OCI-LY3 (cell line): Measurements from ENCODE around the gene AHR.
"Not testable (repeated sequence)": the region's sequence is repeated elsewhere in the genome, so short reads cannot be mapped to it uniquely, and the experiment has no call there.

ENCODE experiments used
- H2AFZ ChIP-seq: fragments of 200-600, 300-600 bp; shearing (Covaris generic); 2 replicates; pipeline ENCODE4 v1.6.0; 2014; ENCODE audit warnings: antibody characterized with exemption, low read depth, low read length
- H3K27ac ChIP-seq: fragments of 200-600, 300-600 bp; sonication (generic); 2 replicates; pipeline ENCODE4 v1.5.1; 2014; ENCODE audit warnings: mild to moderate bottlenecking, low read length, moderate library complexity, mixed read lengths
- H3K27me3 ChIP-seq: fragments of 200-600, 300-600 bp; sonication (generic); 2 replicates; pipeline ENCODE4 v1.6.1; 2014; ENCODE audit warnings: low read depth, low read length, mixed read lengths
- H3K36me3 ChIP-seq: fragments of 200-600, 300-600 bp; sonication (generic); replicated peaks from 2 replicates; pipeline ENCODE3; 2014; ENCODE audit warnings: low read depth, low read length, mixed read lengths
- H3K4me1 ChIP-seq: fragments of 300-600, 200-600 bp; sonication (generic); 2 replicates; pipeline ENCODE4 v1.6.1; 2014; ENCODE audit warnings: low read length, mixed read lengths
- H3K4me2 ChIP-seq: fragments of 200-600, 300-600 bp; sonication (generic); 2 replicates; pipeline ENCODE4 v1.6.1; 2014; ENCODE audit warnings: low read length, mixed read lengths
- H3K4me3 ChIP-seq: fragments of 300-600, 200-600 bp; sonication (generic); 2 replicates; pipeline ENCODE4 v1.5.1; 2014; ENCODE audit warnings: antibody characterized with exemption, mild to moderate bottlenecking, low read length, moderate library complexity
- H3K79me2 ChIP-seq: fragments of 300-600, 200-600 bp; shearing (Covaris generic); 2 replicates; pipeline ENCODE4 v1.6.1; 2014; ENCODE audit warnings: mild to moderate bottlenecking, low read length, mixed read lengths
- H3K9ac ChIP-seq: fragments of 300-600, 200-600 bp; shearing (Covaris generic); 2 replicates; pipeline ENCODE4 v1.6.0; 2014; ENCODE audit warnings: mild to moderate bottlenecking, low read length, moderate library complexity
- H3K9me3 ChIP-seq: fragments of 200-600, 300-600 bp; shearing (Covaris generic); 2 replicates; pipeline ENCODE4 v1.6.1; 2014; ENCODE audit warnings: low read length, mixed read lengths; ENCODE audit not compliant: insufficient read depth
- H4K20me1 ChIP-seq: fragments of 200-600, 300-600 bp; sonication (generic); 2 replicates; pipeline ENCODE4 v1.6.1; 2016; ENCODE audit warnings: low read length, mixed read lengths; ENCODE audit not compliant: insufficient read depth
- EZH2phosphoT487 ChIP-seq: fragments of 200-600 bp; shearing (Covaris generic); IDR thresholded peaks from 2 replicates; pipeline ENCODE4 v1.6.1; 2018; ENCODE audit warnings: antibody characterized with exemption, mixed run types, low read depth
- TF ChIP-seq, protein P1 (sequence below): fragments of 200-600, 300-600 bp; sonication (generic); IDR thresholded peaks from 2 replicates; pipeline ENCODE4 v1.5.1; 2014; ENCODE audit warnings: antibody characterized with exemption, low read length, low read depth

The AHR gene

DNA sequence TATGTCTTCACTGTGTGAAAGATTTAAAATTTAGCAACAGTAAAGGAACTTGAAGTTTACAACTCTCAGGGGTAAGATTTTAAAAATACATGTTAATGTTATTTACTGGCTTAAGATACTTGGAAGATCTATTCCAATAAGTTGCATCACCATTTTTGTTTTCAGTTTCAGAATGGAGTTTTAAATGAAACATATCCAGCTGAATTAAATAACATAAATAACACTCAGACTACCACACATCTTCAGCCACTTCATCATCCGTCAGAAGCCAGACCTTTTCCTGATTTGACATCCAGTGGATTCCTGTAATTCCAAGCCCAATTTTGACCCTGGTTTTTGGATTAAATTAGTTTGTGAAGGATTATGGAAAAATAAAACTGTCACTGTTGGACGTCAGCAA, 44.3 kb downstream of the AHR start:
- peaks cover 5% of the 10 kb centered on the region; the same call in 1 of the 2 replicates for H3K4me1 ChIP-seq
- H2AFZ ChIP-seq = no peak overlapping the region
- no peak overlapping the region for H3K4me2 ChIP-seq

DNA sequence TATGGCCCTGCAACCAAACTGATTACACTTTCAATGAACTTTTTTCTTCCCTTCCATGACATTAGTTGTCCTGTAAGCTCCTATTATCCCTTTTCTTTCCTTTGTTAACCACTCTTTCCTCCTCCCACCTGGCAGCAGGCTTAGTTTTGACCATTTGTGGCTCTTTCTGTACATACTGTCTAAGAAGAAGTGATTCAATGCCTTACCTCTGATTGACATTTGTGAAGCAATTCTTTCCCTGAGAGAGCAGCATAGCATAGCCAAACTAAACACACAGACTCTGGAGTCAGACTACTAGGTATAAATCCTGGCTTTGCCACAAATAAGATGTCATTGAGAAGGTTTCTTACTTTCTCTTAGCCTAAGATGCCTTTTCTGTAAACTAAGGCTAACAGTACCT, 48.9 kb downstream of the AHR start:
- no peak for TF ChIP-seq EZH2phosphoT487
- TF ChIP-seq, protein P1, sequence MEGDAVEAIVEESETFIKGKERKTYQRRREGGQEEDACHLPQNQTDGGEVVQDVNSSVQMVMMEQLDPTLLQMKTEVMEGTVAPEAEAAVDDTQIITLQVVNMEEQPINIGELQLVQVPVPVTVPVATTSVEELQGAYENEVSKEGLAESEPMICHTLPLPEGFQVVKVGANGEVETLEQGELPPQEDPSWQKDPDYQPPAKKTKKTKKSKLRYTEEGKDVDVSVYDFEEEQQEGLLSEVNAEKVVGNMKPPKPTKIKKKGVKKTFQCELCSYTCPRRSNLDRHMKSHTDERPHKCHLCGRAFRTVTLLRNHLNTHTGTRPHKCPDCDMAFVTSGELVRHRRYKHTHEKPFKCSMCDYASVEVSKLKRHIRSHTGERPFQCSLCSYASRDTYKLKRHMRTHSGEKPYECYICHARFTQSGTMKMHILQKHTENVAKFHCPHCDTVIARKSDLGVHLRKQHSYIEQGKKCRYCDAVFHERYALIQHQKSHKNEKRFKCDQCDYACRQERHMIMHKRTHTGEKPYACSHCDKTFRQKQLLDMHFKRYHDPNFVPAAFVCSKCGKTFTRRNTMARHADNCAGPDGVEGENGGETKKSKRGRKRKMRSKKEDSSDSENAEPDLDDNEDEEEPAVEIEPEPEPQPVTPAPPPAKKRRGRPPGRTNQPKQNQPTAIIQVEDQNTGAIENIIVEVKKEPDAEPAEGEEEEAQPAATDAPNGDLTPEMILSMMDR = no peak
- Histone ChIP-seq H3K9me3 (peaks cover 10% of the 10 kb centered on the region; the same call in 1 of the 2 replicates), H3K27ac (no peak overlapping the region), H3K4me2 (no peak overlapping the region), H4K20me1 (peaks cover 46% of the 10 kb centered on the region), H3K36me3 (peaks cover 46% of the 10 kb centered on the region), H3K79me2 (peaks cover 79% of the 10 kb centered on the region), H3K9ac (no peak overlapping the region), H2AFZ (no peak overlapping the region), H3K27me3 (no peaks in the 10 kb centered on the region), H3K4me1 (0 out of 2 replicates have a peak, but pooled peaks cover 2% of the 10 kb centered on the region), H3K4me3 (no peak overlapping the region)

More for the DNA sequence above, 44.3 kb downstream of the AHR start:
- no peak overlapping the region for H3K9ac ChIP-seq
- peaks cover 92% of the 10 kb centered on the region for H3K79me2 ChIP-seq
- H3K9me3 ChIP-seq = peaks cover 6% of the 10 kb centered on the region; the same call in 1 of the 2 replicates
- no peaks in the 10 kb centered on the region for H3K27me3 ChIP-seq
- peaks cover 78% of the 10 kb centered on the region for H4K20me1 ChIP-seq
- H3K27ac ChIP-seq = no peak overlapping the region
- no peak overlapping the region for H3K4me3 ChIP-seq
- TF ChIP-seq, protein P1 = no peak
- TF ChIP-seq EZH2phosphoT487 = no peak
- peaks cover 55% of the 10 kb centered on the region for H3K36me3 ChIP-seq

DNA sequence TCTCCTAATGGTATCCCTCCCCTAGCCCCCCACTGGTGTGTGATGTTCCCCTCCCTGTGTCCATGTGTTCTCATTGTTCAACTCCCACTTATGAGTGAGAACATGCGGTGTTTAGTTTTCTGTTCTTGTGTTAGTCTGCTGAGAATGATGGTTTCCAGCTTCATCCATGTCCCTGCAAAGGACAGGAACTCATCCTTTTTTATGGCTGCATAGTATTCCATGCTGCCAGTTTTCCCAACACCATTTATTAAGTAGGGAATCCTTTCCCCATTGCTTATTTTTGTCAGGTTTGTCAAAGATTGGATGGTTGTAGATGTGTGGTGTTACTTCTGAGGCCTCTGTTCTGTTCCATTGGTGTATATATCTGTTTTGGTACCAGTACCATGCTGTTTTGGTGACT, 50.5 kb downstream of the AHR start:
- Histone ChIP-seq H4K20me1 (peaks cover 35% of the 10 kb centered on the region), H3K9me3 (peaks cover 10% of the 10 kb centered on the region; the same call in 1 of the 2 replicates), H3K79me2 (peaks cover 68% of the 10 kb centered on the region), H3K36me3 (peaks cover 35% of the 10 kb centered on the region)
- not testable (repeated sequence) for H3K4me2 ChIP-seq, H3K9ac ChIP-seq, H3K4me3 ChIP-seq, H2AFZ ChIP-seq, H3K4me1 ChIP-seq, H3K27me3 ChIP-seq, H3K27ac ChIP-seq

- Histone ChIP-seq H3K79me2 (peaks cover 55% of the 10 kb centered on the region), H3K9me3 (peaks cover 10% of the 10 kb centered on the region; the same call in 1 of the 2 replicates), H4K20me1 (peaks cover 25% of the 10 kb centered on the region), H3K4me1 (peaks cover 19% of the 10 kb centered on the region), H3K36me3 (peaks cover 34% of the 10 kb centered on the region)
- not testable (repeated sequence) for H3K27ac ChIP-seq, H3K27me3 ChIP-seq, H2AFZ ChIP-seq, H3K9ac ChIP-seq, H3K4me2 ChIP-seq, H3K4me3 ChIP-seq
These were observed 51.9 kb downstream of the AHR start for GRCh38 chr7:17350321-17350720.

GRCh38 chr7:17353650-17354419, 55.4 kb downstream of the AHR start:
- not testable (repeated sequence) for H4K20me1 ChIP-seq, H3K9me3 ChIP-seq, H2AFZ ChIP-seq, H3K27me3 ChIP-seq, H3K9ac ChIP-seq, H3K4me3 ChIP-seq
- peaks cover 21% of the 10 kb centered on the region for H3K36me3 ChIP-seq
- H3K79me2 ChIP-seq = peaks cover 22% of the 10 kb centered on the region
- peak overlapping the region; percentile 59 for H3K27ac ChIP-seq
- peaks cover 19% of the 10 kb centered on the region for H3K4me1 ChIP-seq
- H3K4me2 ChIP-seq = peak overlapping the region; percentile 42
